Spinal cord (tissue), 10 donors: ENCODE data around the gene FOXK1. TPM values are rescaled to one million over a fixed set of nuclear protein-coding genes. Genes with fewer than 3 reads are reported as not detected.

Source experiments
- DNase-seq, 6 donors: peaks; one replicate each; pipeline versions ENCODE4 v3.0.0 to v3.0.0-alpha.2; 2013 to 2015; ENCODE audit warnings: low spot score in 6 of 6, low read depth in 4 of 6
- H3K27ac ChIP-seq: one replicate; pipeline ENCODE4 v1.5.1; 2013; ENCODE audit warnings: low read depth, low read length, control low read depth
- H3K27me3 ChIP-seq: one replicate; pipeline ENCODE4 v1.6.1; 2013; ENCODE audit warnings: low read length; ENCODE audit not compliant: control insufficient read depth, insufficient read depth
- H3K36me3 ChIP-seq: one replicate; pipeline ENCODE4 v1.6.1; 2013; ENCODE audit warnings: low read length; ENCODE audit not compliant: control insufficient read depth, insufficient read depth
- H3K4me1 ChIP-seq: one replicate; pipeline ENCODE4 v1.6.1; 2013; ENCODE audit warnings: low read length; ENCODE audit not compliant: control insufficient read depth, insufficient read depth
- H3K4me3 ChIP-seq: one replicate; pipeline ENCODE4 v1.5.1; 2013; ENCODE audit warnings: low read depth, low read length, control low read depth
- H3K9me3 ChIP-seq: one replicate; pipeline ENCODE4 v1.6.1; 2013; ENCODE audit warnings: low read length; ENCODE audit not compliant: control insufficient read depth, insufficient read depth
- WGBS: methylation state at CpG from one replicate; pipeline ENCODE4 v1.1.5; 2013; ENCODE audit warnings: missing lambda C conversion rate; ENCODE audit not compliant: insufficient coverage; 5-methylcytosine and 5-hydroxymethylcytosine counted together
- polyA plus RNA-seq, 2 donors: library from polyadenylated mRNA; unstranded; fragments of 120-200 nt; gene quantifications; one replicate each; pipeline ENCODE4 v1.2.1, GENCODE V29; 2013; ENCODE audit not compliant: insufficient read length in 2 of 2
- total RNA-seq, 2 donors: library from RNA; depleted of rRNA in 1 of 2; stranded (reverse); fragments of 120-200 nt in 1 of 2; fragments of >200 nt in 1 of 2; gene quantifications; one replicate each; pipeline versions ENCODE4 v1.2.3 to v1.2.4, GENCODE V29; 2013 to 2014
- donor health status: healthy.

The FOXK1 gene
- total and polyA plus RNA-seq, 4 donors: 17.0 to 30.6 (median 21.9) TPM

DNA sequence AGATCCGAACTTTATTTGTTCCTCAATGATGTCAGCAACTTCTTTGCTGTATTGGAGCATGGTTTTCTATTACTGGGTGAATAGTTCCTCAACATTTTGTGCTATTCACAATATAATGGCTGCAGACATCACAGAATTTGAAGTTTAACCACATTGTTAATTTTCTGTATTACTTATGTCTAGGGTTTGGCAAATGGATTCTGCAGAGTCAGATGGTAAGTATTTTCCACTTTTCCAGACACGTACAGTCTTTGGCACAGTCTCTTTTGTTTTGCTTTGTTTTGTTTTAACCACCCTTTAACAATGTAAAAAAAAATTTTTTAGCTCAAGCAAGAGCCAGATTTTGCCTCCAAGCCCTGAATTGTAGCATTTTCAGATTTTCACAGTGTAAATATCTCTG, 36.8 kb upstream of the FOXK1 start:
- peaks cover 22% of the 10 kb centered on the region for H3K4me1 ChIP-seq
- H3K4me3 ChIP-seq: no peak overlapping the region
- 80% methylated on average over 1 of the region's 2 CpGs for WGBS

GRCh38 chr7:4648111-4648510, 34.0 kb upstream of the FOXK1 start:
- peaks cover 33% of the 10 kb centered on the region for H3K4me1 ChIP-seq
- 94% methylated on average over 2 of the region's 7 CpGs for WGBS
- no peak overlapping the region for H3K27ac ChIP-seq
- no peaks in the 10 kb centered on the region for H3K36me3 ChIP-seq
- DNase-seq: no peak
- H3K4me3 ChIP-seq: no peak overlapping the region
- H3K27me3 ChIP-seq: no peaks in the 10 kb centered on the region
- no peaks in the 10 kb centered on the region for H3K9me3 ChIP-seq

More for the DNA sequence above, 36.8 kb upstream of the FOXK1 start:
- H3K36me3 ChIP-seq: no peaks in the 10 kb centered on the region
- H3K9me3 ChIP-seq: no peaks in the 10 kb centered on the region
- H3K27me3 ChIP-seq: no peaks in the 10 kb centered on the region
- no peak overlapping the region for H3K27ac ChIP-seq
- DNase-seq: no peak

DNA sequence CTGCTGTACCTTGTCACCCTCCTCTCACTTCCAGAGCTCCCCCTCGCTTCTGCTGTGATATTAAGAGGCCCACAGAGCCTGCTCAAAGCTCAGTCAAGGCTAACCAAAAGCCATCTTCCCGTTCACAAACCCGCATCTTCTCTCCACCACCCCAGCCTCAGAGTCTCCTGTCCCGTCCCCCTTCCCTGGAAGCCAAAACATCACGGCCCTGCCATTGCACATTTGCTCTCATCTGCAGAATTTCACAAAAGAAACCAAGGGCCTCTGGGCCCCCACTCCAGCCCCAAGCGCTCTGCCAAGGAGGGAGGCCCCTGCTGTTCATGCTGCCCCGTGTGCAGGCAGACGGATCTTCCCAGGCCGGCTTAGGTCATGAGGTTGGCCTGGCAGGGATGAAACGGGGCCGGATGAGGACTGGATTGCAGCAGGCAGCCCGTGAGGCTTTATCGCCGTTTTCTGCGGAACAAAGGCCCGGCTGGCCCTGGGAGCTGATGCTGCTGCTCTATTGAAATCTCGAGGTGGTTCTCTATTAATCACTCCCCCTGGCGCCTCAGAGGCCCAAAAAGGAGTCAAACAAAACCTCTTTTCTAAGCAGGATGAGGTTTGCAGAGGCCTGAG, 31.6 kb upstream of the FOXK1 start:
- Histone ChIP-seq H3K27ac (peak overlapping the region; percentile 89), H3K4me3 (no peak overlapping the region), H3K27me3 (no peaks in the 10 kb centered on the region), H3K36me3 (no peaks in the 10 kb centered on the region), H3K4me1 (peaks cover 33% of the 10 kb centered on the region), H3K9me3 (no peaks in the 10 kb centered on the region)
- peak in 3 of 6 donors; percentile 80 to 94 (median 93) for DNase-seq
- 6% methylated on average over 16 of the region's 18 CpGs for WGBS

DNA sequence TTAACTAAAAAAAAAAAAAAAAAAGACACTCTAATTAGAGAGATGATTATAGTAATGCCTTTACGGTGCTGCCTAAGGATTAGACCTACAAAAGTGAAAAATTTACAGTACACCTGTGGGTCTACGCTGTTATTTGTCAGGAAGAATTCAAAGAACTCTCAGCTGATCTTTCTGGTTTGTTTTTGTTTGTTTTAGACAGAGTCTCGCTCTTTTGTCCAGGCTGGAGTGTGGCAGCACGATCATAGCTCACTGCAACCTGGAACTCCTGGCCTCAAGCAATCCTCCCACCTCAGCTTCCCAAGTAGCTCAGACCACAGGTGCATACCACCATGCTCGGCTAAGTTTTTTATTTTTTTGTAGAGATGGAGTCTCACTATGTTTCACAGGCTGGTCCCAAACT, 28.3 kb upstream of the FOXK1 start:
- no peaks in the 10 kb centered on the region for H3K36me3 ChIP-seq
- H3K9me3 ChIP-seq: no peaks in the 10 kb centered on the region
- no peak overlapping the region for H3K27ac ChIP-seq
- no peak overlapping the region for H3K4me3 ChIP-seq
- H3K4me1 ChIP-seq: peaks cover 40% of the 10 kb centered on the region
- no peaks in the 10 kb centered on the region for H3K27me3 ChIP-seq
- WGBS: 100% methylated on average over 2 of the region's 5 CpGs
- no peak for DNase-seq

DNA sequence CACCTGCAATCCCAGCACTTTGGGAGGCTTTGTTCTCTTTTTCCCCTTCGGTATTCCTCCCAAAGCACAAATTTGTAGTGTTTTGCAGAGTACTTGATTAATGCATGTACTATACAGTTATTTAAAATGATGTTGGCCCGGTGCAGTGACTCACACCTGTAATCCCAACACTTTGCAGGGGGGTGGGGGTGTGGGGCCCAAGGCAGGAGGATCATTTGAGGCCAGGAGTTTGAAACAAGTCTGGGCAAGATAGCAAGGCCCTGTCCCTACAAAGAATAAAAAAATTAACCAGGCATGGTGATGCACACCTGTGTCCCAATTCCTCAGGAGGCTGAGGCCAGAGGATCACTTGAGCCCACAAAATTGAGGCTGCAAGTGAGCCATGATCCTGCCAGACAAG, 26.8 kb upstream of the FOXK1 start:
- Histone ChIP-seq H3K9me3 (no peaks in the 10 kb centered on the region), H3K27ac (no peak overlapping the region), H3K27me3 (no peaks in the 10 kb centered on the region), H3K36me3 (no peaks in the 10 kb centered on the region), H3K4me1 (peaks cover 32% of the 10 kb centered on the region), H3K4me3 (no peak overlapping the region)
- DNase-seq: no peak
- no CpG with 5 or more reads among the region's 2 CpGs for WGBS

DNA sequence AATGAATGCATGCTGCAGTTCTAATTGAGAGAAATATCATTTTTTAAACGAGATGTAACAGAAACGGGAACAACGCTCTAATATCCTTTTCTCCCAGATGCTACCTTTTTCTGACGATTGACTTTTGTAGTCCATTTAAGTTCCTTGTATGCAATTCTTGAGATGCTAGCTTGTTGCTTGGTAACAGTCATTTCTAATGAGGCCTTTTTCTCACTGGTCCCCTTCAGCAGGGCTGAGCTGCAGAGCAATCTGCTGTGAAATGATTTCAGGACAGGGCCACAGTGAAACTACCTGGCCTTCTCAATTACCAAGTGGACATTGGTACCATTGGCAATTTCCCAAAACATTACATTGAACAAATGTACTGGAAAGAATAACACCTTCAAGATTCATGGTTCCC, 26.2 kb upstream of the FOXK1 start:
- DNase-seq: peak in 2 of 6 donors; percentile 55 to 91
- Histone ChIP-seq H3K4me3 (no peak overlapping the region), H3K9me3 (no peaks in the 10 kb centered on the region), H3K4me1 (peaks cover 26% of the 10 kb centered on the region), H3K36me3 (no peaks in the 10 kb centered on the region), H3K27ac (no peak overlapping the region), H3K27me3 (no peaks in the 10 kb centered on the region)
- no CpG with 5 or more reads among the region's 4 CpGs for WGBS

DNA sequence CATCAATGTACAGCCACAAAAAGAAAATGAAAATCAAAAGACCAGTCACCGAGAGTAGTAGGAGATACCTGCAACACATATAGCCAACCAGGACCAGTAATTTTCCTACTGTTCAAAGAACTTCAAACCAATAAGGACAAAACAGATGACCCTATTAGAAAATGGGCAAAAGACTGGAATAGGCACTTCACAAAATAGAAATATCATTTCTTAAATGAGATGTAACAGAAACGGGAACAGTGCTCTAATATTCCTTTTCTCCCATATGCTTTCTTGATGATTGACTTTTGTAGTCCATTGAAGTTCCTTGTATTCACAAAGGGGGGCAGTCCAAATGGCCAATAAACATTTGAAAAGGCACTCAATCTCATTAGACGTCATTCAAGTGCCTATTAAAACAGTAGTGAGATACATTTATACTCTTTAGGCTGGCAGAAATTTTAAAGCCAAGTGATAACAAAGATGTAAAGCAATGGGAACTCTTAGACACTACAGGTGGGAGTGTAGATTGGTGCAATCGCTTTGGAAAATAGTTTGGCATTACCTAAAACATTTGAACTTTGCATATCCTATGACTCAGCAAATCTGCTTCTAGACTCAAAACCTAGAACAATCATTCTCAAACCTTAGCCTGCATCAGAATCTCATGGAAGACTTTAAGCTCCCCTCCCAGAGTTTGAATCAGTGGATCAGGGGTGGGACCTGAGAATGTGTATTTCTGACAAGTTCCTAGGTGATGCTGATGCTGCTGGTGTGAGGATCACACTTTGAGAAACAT, 24.3 kb upstream of the FOXK1 start:
- no peak for DNase-seq
- no CpG with 5 or more reads among the region's 4 CpGs for WGBS
- H3K4me3 ChIP-seq: no peak overlapping the region
- H3K9me3 ChIP-seq: no peaks in the 10 kb centered on the region
- H3K27me3 ChIP-seq: no peaks in the 10 kb centered on the region
- peaks cover 12% of the 10 kb centered on the region for H3K4me1 ChIP-seq
- H3K27ac ChIP-seq: no peak overlapping the region
- no peaks in the 10 kb centered on the region for H3K36me3 ChIP-seq

DNA sequence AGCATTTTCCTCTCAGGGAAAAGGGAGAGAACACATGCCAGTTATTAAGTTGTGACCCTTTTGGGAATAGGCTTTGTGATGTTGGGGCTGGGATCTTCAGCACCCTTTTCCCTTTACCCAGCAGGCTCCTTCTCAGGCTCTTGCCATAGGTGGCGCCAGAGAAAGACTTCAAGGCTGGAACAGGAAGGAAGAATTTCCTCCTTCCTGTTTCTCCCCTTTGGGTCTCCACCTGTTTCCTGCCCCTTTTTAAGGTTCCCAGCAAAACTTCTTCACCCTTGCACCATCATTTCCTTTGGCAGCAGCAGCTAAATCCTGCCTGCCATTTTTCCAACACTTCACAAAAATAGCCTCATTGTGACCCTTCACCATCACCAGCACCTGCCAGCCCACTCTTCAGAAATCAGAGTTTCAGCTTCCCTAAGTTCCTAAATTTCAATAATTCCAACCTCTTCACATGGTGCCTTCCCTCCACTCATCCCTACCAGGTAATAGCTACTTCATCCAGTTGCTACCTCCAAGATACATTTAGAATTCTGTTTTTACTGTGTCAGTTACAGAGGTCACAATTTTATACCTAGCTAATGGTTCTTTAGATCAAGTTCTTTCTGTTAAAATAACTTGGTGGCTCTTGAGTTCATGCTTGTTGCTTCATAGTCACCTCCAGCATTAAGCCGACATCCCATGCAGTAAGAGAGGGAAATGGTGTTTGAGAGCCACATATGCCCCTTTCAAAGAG, 22.4 kb upstream of the FOXK1 start:
- WGBS: 80% methylated on average over 1 of the region's 2 CpGs
- no peak for DNase-seq
- no peaks in the 10 kb centered on the region for H3K27me3 ChIP-seq

GRCh38 chr7:4661871-4662270, 20.2 kb upstream of the FOXK1 start:
- WGBS: 51% methylated on average over 2 of the region's 8 CpGs
- no peaks in the 10 kb centered on the region for H3K27me3 ChIP-seq
- peak overlapping the region; percentile 40 for H3K27ac ChIP-seq
- no peaks in the 10 kb centered on the region for H3K36me3 ChIP-seq
- no peak overlapping the region for H3K4me3 ChIP-seq
- H3K4me1 ChIP-seq: peaks cover 3% of the 10 kb centered on the region
- H3K9me3 ChIP-seq: no peaks in the 10 kb centered on the region
- DNase-seq: peak in 2 of 6 donors; percentile 36 to 57

More for the DNA sequence above, 22.4 kb upstream of the FOXK1 start:
- no peak overlapping the region for H3K27ac ChIP-seq
- H3K36me3 ChIP-seq: no peaks in the 10 kb centered on the region
- H3K4me1 ChIP-seq: peaks cover 11% of the 10 kb centered on the region
- H3K9me3 ChIP-seq: no peaks in the 10 kb centered on the region
- no peak overlapping the region for H3K4me3 ChIP-seq
